Measurements from ENCODE around the gene HDX. TPM values are rescaled to one million over a fixed set of nuclear protein-coding genes. Genes with fewer than 3 reads are reported as not detected.
"Not testable (repeated sequence)": the region's sequence is repeated elsewhere in the genome, so short reads cannot be mapped to it uniquely, and the experiment has no call there.

Gene HDX
- polyA plus RNA-seq, 2 donors = 0.29 to 0.40 TPM

- Histone ChIP-seq H3K27me3 (ENCODE audit: control insufficient read depth in 1 of 2, insufficient read depth in 2 of 2, low read length in 2 of 2) (no peaks in the 10 kb centered on the region), H3K4me1 (ENCODE audit: control insufficient read depth in 2 of 2, insufficient read depth in 2 of 2, low read length in 1 of 2) (no peaks in the 10 kb centered on the region), H3K36me3 (ENCODE audit: control insufficient read depth in 2 of 2, insufficient read depth in 2 of 2, low read length in 1 of 2) (no peaks in the 10 kb centered on the region), H3K4me3 (ENCODE audit: low read depth in 1 of 2, low read length in 2 of 2) (no peak overlapping the region), H3K9me3 (ENCODE audit: control insufficient read depth in 2 of 2, insufficient read depth in 1 of 2, low read depth in 1 of 2, low read length in 1 of 2) (no peaks in the 10 kb centered on the region), H3K27ac (ENCODE audit: low read depth in 2 of 2, low read length in 1 of 2) (no peak overlapping the region)
- 19 to 84% methylated on average over 1 of the region's 1 CpG for WGBS, 2 donors
Measured at GRCh38 chrX:84340968-84341367, 161.3 kb downstream of the HDX start.

- H3K36me3 ChIP-seq (ENCODE audit: control insufficient read depth in 2 of 2, insufficient read depth in 2 of 2, low read length in 1 of 2) = no peaks in the 10 kb centered on the region
- no peaks in the 10 kb centered on the region for H3K4me1 ChIP-seq (ENCODE audit: control insufficient read depth in 2 of 2, insufficient read depth in 2 of 2, low read length in 1 of 2)
- no peaks in the 10 kb centered on the region for H3K9me3 ChIP-seq (ENCODE audit: control insufficient read depth in 2 of 2, insufficient read depth in 1 of 2, low read depth in 1 of 2, low read length in 1 of 2)
- no peak overlapping the region for H3K27ac ChIP-seq (ENCODE audit: low read depth in 2 of 2, low read length in 1 of 2)
- no peaks in the 10 kb centered on the region for H3K27me3 ChIP-seq (ENCODE audit: control insufficient read depth in 1 of 2, insufficient read depth in 2 of 2, low read length in 2 of 2)
- WGBS, 2 donors = 19 to 32% methylated on average over 4 of the region's 4 CpGs
- no peak overlapping the region for H3K4me3 ChIP-seq (ENCODE audit: low read depth in 1 of 2, low read length in 2 of 2)
Measured at GRCh38 chrX:84339507-84340364, 162.5 kb downstream of the HDX start.

- WGBS, 2 donors = 57 to 63% methylated on average over 3 of the region's 3 CpGs
- no peaks in the 10 kb centered on the region for H3K36me3 ChIP-seq (ENCODE audit: control insufficient read depth in 2 of 2, insufficient read depth in 2 of 2, low read length in 1 of 2)
Measured at GRCh38 chrX:84336646-84337045, 165.6 kb downstream of the HDX start.

GRCh38 chrX:84335121-84335520, 167.1 kb downstream of the HDX start:
- Histone ChIP-seq H3K27ac (ENCODE audit: low read depth in 2 of 2, low read length in 1 of 2) (no peak overlapping the region), H3K4me3 (ENCODE audit: low read depth in 1 of 2, low read length in 2 of 2) (no peak overlapping the region), H3K27me3 (ENCODE audit: control insufficient read depth in 1 of 2, insufficient read depth in 2 of 2, low read length in 2 of 2) (no peaks in the 10 kb centered on the region), H3K4me1 (ENCODE audit: control insufficient read depth in 2 of 2, insufficient read depth in 2 of 2, low read length in 1 of 2) (no peaks in the 10 kb centered on the region), H3K9me3 (ENCODE audit: control insufficient read depth in 2 of 2, insufficient read depth in 1 of 2, low read depth in 1 of 2, low read length in 1 of 2) (no peaks in the 10 kb centered on the region), H3K36me3 (ENCODE audit: control insufficient read depth in 2 of 2, insufficient read depth in 2 of 2, low read length in 1 of 2) (no peaks in the 10 kb centered on the region)
- 68 to 70% methylated on average over 1 of the region's 1 CpG for WGBS, 2 donors

More at GRCh38 chrX:84336646-84337045, 165.6 kb downstream of the HDX start:
- no peaks in the 10 kb centered on the region for H3K9me3 ChIP-seq (ENCODE audit: control insufficient read depth in 2 of 2, insufficient read depth in 1 of 2, low read depth in 1 of 2, low read length in 1 of 2)
- no peaks in the 10 kb centered on the region for H3K4me1 ChIP-seq (ENCODE audit: control insufficient read depth in 2 of 2, insufficient read depth in 2 of 2, low read length in 1 of 2)
- no peaks in the 10 kb centered on the region for H3K27me3 ChIP-seq (ENCODE audit: control insufficient read depth in 1 of 2, insufficient read depth in 2 of 2, low read length in 2 of 2)
- no peak overlapping the region for H3K4me3 ChIP-seq (ENCODE audit: low read depth in 1 of 2, low read length in 2 of 2)
- no peak overlapping the region for H3K27ac ChIP-seq (ENCODE audit: low read depth in 2 of 2, low read length in 1 of 2)

GRCh38 chrX:84322083-84322827, 180.0 kb downstream of the HDX start:
- H3K9me3 ChIP-seq (ENCODE audit: control insufficient read depth in 2 of 2, insufficient read depth in 1 of 2, low read depth in 1 of 2, low read length in 1 of 2) = no peaks in the 10 kb centered on the region
- no peak overlapping the region for H3K4me3 ChIP-seq (ENCODE audit: low read depth in 1 of 2, low read length in 2 of 2)
- H3K27me3 ChIP-seq (ENCODE audit: control insufficient read depth in 1 of 2, insufficient read depth in 2 of 2, low read length in 2 of 2) = no peaks in the 10 kb centered on the region
- WGBS, 2 donors = 67 to 86% methylated on average over 2 of the region's 2 CpGs
- H3K36me3 ChIP-seq (ENCODE audit: control insufficient read depth in 2 of 2, insufficient read depth in 2 of 2, low read length in 1 of 2) = no peaks in the 10 kb centered on the region
- H3K4me1 ChIP-seq (ENCODE audit: control insufficient read depth in 2 of 2, insufficient read depth in 2 of 2, low read length in 1 of 2) = no peaks in the 10 kb centered on the region
- no peak overlapping the region for H3K27ac ChIP-seq (ENCODE audit: low read depth in 2 of 2, low read length in 1 of 2)

- Histone ChIP-seq H3K27ac (ENCODE audit: low read depth in 2 of 2, low read length in 1 of 2) (no peak overlapping the region), H3K36me3 (ENCODE audit: control insufficient read depth in 2 of 2, insufficient read depth in 2 of 2, low read length in 1 of 2) (no peaks in the 10 kb centered on the region), H3K27me3 (ENCODE audit: control insufficient read depth in 1 of 2, insufficient read depth in 2 of 2, low read length in 2 of 2) (no peaks in the 10 kb centered on the region), H3K9me3 (ENCODE audit: control insufficient read depth in 2 of 2, insufficient read depth in 1 of 2, low read depth in 1 of 2, low read length in 1 of 2) (no peaks in the 10 kb centered on the region), H3K4me3 (ENCODE audit: low read depth in 1 of 2, low read length in 2 of 2) (no peak overlapping the region), H3K4me1 (ENCODE audit: control insufficient read depth in 2 of 2, insufficient read depth in 2 of 2, low read length in 1 of 2) (no peaks in the 10 kb centered on the region)
Measured at GRCh38 chrX:84320614-84321013, 181.6 kb downstream of the HDX start.

GRCh38 chrX:84320023-84320422, 182.2 kb downstream of the HDX start:
- no peak overlapping the region for H3K27ac ChIP-seq (ENCODE audit: low read depth in 2 of 2, low read length in 1 of 2)
- no peak overlapping the region for H3K4me3 ChIP-seq (ENCODE audit: low read depth in 1 of 2, low read length in 2 of 2)
- H3K36me3 ChIP-seq (ENCODE audit: control insufficient read depth in 2 of 2, insufficient read depth in 2 of 2, low read length in 1 of 2) = no peaks in the 10 kb centered on the region
- H3K4me1 ChIP-seq (ENCODE audit: control insufficient read depth in 2 of 2, insufficient read depth in 2 of 2, low read length in 1 of 2) = no peaks in the 10 kb centered on the region
- H3K27me3 ChIP-seq (ENCODE audit: control insufficient read depth in 1 of 2, insufficient read depth in 2 of 2, low read length in 2 of 2) = no peaks in the 10 kb centered on the region
- H3K9me3 ChIP-seq (ENCODE audit: control insufficient read depth in 2 of 2, insufficient read depth in 1 of 2, low read depth in 1 of 2, low read length in 1 of 2) = no peaks in the 10 kb centered on the region
- 68 to 80% methylated on average over 3 of the region's 3 CpGs for WGBS, 2 donors

GRCh38 chrX:84318661-84319060, 183.6 kb downstream of the HDX start:
- Histone ChIP-seq H3K4me3 (ENCODE audit: low read depth in 1 of 2, low read length in 2 of 2) (no peak overlapping the region), H3K36me3 (ENCODE audit: control insufficient read depth in 2 of 2, insufficient read depth in 2 of 2, low read length in 1 of 2) (no peaks in the 10 kb centered on the region), H3K4me1 (ENCODE audit: control insufficient read depth in 2 of 2, insufficient read depth in 2 of 2, low read length in 1 of 2) (no peaks in the 10 kb centered on the region), H3K9me3 (ENCODE audit: control insufficient read depth in 2 of 2, insufficient read depth in 1 of 2, low read depth in 1 of 2, low read length in 1 of 2) (no peaks in the 10 kb centered on the region), H3K27me3 (ENCODE audit: control insufficient read depth in 1 of 2, insufficient read depth in 2 of 2, low read length in 2 of 2) (no peaks in the 10 kb centered on the region), H3K27ac (ENCODE audit: low read depth in 2 of 2, low read length in 1 of 2) (no peak overlapping the region)
- 47 to 69% methylated on average over 1 of the region's 1 CpG for WGBS, 2 donors

- not testable (repeated sequence) for H3K36me3 ChIP-seq (ENCODE audit: control insufficient read depth in 2 of 2, insufficient read depth in 2 of 2, low read length in 1 of 2); H3K27me3 ChIP-seq (ENCODE audit: control insufficient read depth in 1 of 2, insufficient read depth in 2 of 2, low read length in 2 of 2); H3K4me1 ChIP-seq (ENCODE audit: control insufficient read depth in 2 of 2, insufficient read depth in 2 of 2, low read length in 1 of 2); H3K27ac ChIP-seq (ENCODE audit: low read depth in 2 of 2, low read length in 1 of 2); H3K4me3 ChIP-seq (ENCODE audit: low read depth in 1 of 2, low read length in 2 of 2); H3K9me3 ChIP-seq (ENCODE audit: control insufficient read depth in 2 of 2, insufficient read depth in 1 of 2, low read depth in 1 of 2, low read length in 1 of 2)
Measured at GRCh38 chrX:84315946-84316345, 186.3 kb downstream of the HDX start.

All from esophagus (tissue), 2 donors.